Hepatocyte (in vitro differentiated cells): ENCODE results near the gene ERCC6L. TPM values are rescaled to one million over a fixed set of nuclear protein-coding genes. Genes with fewer than 3 reads are reported as not detected.

Experiments used
- DNase-seq: peaks from one replicate; pipeline ENCODE4 v3.0.0-alpha.2; 2016; ENCODE audit warnings: low spot score
- H2AFZ ChIP-seq: fragments of 200-600 bp; sonication (generic); 2 replicates; pipeline ENCODE4 v1.6.0; 2016; ENCODE audit warnings: antibody characterized with exemption, mild to moderate bottlenecking
- H3K27ac ChIP-seq: fragments of 200-600 bp; sonication (generic); 2 replicates; pipeline ENCODE4 v1.5.1; 2016; ENCODE audit warnings: mild to moderate bottlenecking
- H3K27me3 ChIP-seq: fragments of 200-600 bp; sonication (generic); 2 replicates; pipeline ENCODE4 v1.6.1; 2016
- H3K36me3 ChIP-seq: fragments of 200-600 bp; sonication (generic); replicated peaks from 2 replicates; pipeline ENCODE4 v1.5.1; 2016; ENCODE audit warnings: low read depth; ENCODE audit not compliant: insufficient read depth
- H3K4me1 ChIP-seq: fragments of 200-600 bp; sonication (generic); 2 replicates; pipeline ENCODE4 v1.5.1; 2016; ENCODE audit warnings: mild to moderate bottlenecking, moderate library complexity; ENCODE audit not compliant: insufficient read depth
- H3K4me2 ChIP-seq: fragments of 200-600 bp; sonication (generic); 2 replicates; pipeline ENCODE4 v1.6.0; 2016
- H3K4me3 ChIP-seq: fragments of 200-600 bp; sonication (generic); 2 replicates; pipeline ENCODE4 v1.5.1; 2016; ENCODE audit warnings: mild to moderate bottlenecking
- H3K79me2 ChIP-seq: fragments of 200-600 bp; sonication (generic); 2 replicates; pipeline ENCODE4 v1.6.0; 2017; ENCODE audit warnings: mild to moderate bottlenecking
- H3K9me2 ChIP-seq: fragments of 200-600 bp; sonication (generic); replicated peaks from 2 replicates; pipeline ENCODE4 v1.6.0; 2017; ENCODE audit warnings: mild to moderate bottlenecking; ENCODE audit not compliant: insufficient read depth
- H3K9me3 ChIP-seq: fragments of 200-600 bp; sonication (generic); 2 replicates; pipeline ENCODE4 v1.5.1; 2016; ENCODE audit warnings: low read depth, mild to moderate bottlenecking
- H4K20me1 ChIP-seq: fragments of 200-600 bp; sonication (generic); 2 replicates; pipeline ENCODE4 v1.6.0; 2016; ENCODE audit warnings: mild to moderate bottlenecking; ENCODE audit not compliant: insufficient read depth, poor library complexity, severe bottlenecking
- EZH2 ChIP-seq: fragments of 200-600 bp; sonication (generic); IDR thresholded peaks from 2 replicates; pipeline ENCODE4 v1.6.1; 2016; ENCODE audit warnings: antibody characterized with exemption, mild to moderate bottlenecking, borderline replicate concordance
- EZH2phosphoT487 ChIP-seq: fragments of 200-600 bp; sonication (generic); IDR thresholded peaks from one replicate; pipeline ENCODE4 v1.6.1; 2018; ENCODE audit warnings: antibody characterized with exemption, mild to moderate bottlenecking, low read depth, moderate library complexity; ENCODE audit not compliant: unreplicated experiment, severe bottlenecking
- WGBS: methylation state at CpG from one replicate; pipeline ENCODE4 v1.1.6; 2016; ENCODE audit warnings: low lambda C conversion rate; ENCODE audit errors: missing lambda C conversion rate; 5-methylcytosine and 5-hydroxymethylcytosine counted together
- polyA plus RNA-seq: library from polyadenylated mRNA; unstranded; fragments of >200 nt; fragmentation: Nextera tagmentation; extraction: Ambion mirVana; gene quantifications from 2 replicates; pipeline ENCODE4 v1.2.1, GENCODE V29; 2016
- small RNA-seq: library from RNA; depleted of rRNA; stranded (forward); fragments of <200 nt; gene quantifications from one replicate; pipeline ENCODE3, GENCODE V24; 2014
- total RNA-seq: library from RNA; depleted of rRNA; stranded (reverse); fragments of >200 nt; gene quantifications from 2 replicates; pipeline ENCODE4 v1.2.3, GENCODE V29; 2014
- TF ChIP-seq, protein P1 (sequence below): fragments of 200-600 bp; sonication (generic); IDR thresholded peaks from 2 replicates; pipeline ENCODE4 v1.5.1; 2016; ENCODE audit warnings: antibody characterized with exemption, mild to moderate bottlenecking; ENCODE audit not compliant: poor library complexity

ERCC6L gene
- total and polyA plus RNA-seq, 2 experiments from 2014 or later: 0.51 to 1.5 TPM

DNA sequence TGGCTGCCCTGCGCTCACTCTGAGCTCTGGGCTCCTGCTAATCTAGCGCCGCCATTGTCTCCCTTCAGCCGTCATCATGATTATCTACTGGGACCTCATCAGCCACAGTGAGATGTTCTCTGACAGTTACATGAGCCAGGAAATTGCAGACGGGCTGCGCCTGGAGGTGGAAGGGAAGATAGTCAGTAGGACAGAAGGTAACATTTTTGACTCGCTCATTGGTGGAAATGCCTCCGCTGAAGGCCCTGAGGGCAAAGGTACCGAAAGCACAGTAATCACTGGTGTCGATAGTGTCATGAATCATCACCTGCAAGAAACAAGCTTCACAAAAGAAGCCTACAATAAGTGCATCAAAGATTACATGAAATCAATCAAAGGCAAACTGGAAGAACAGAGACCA, 79.1 kb downstream of the ERCC6L start:
- no peak overlapping the region for H3K4me3 ChIP-seq
- no peak for DNase-seq
- no peaks in the 10 kb centered on the region for H3K9me3 ChIP-seq
- no peak overlapping the region for H3K27ac ChIP-seq
- no peaks in the 10 kb centered on the region for H3K27me3 ChIP-seq
- TF ChIP-seq EZH2 (no peak), EZH2phosphoT487 (no peak)
- TF ChIP-seq, protein P1, sequence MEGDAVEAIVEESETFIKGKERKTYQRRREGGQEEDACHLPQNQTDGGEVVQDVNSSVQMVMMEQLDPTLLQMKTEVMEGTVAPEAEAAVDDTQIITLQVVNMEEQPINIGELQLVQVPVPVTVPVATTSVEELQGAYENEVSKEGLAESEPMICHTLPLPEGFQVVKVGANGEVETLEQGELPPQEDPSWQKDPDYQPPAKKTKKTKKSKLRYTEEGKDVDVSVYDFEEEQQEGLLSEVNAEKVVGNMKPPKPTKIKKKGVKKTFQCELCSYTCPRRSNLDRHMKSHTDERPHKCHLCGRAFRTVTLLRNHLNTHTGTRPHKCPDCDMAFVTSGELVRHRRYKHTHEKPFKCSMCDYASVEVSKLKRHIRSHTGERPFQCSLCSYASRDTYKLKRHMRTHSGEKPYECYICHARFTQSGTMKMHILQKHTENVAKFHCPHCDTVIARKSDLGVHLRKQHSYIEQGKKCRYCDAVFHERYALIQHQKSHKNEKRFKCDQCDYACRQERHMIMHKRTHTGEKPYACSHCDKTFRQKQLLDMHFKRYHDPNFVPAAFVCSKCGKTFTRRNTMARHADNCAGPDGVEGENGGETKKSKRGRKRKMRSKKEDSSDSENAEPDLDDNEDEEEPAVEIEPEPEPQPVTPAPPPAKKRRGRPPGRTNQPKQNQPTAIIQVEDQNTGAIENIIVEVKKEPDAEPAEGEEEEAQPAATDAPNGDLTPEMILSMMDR: no peak
- H3K79me2 ChIP-seq: no peaks in the 10 kb centered on the region
- WGBS: 82% methylated on average over 10 of the region's 10 CpGs
- no peaks in the 10 kb centered on the region for H3K36me3 ChIP-seq
- no peak overlapping the region for H3K4me2 ChIP-seq
- H2AFZ ChIP-seq: no peak overlapping the region
- no peaks in the 10 kb centered on the region for H3K9me2 ChIP-seq
- no peaks in the 10 kb centered on the region for H3K4me1 ChIP-seq
- no peaks in the 10 kb centered on the region for H4K20me1 ChIP-seq

DNA sequence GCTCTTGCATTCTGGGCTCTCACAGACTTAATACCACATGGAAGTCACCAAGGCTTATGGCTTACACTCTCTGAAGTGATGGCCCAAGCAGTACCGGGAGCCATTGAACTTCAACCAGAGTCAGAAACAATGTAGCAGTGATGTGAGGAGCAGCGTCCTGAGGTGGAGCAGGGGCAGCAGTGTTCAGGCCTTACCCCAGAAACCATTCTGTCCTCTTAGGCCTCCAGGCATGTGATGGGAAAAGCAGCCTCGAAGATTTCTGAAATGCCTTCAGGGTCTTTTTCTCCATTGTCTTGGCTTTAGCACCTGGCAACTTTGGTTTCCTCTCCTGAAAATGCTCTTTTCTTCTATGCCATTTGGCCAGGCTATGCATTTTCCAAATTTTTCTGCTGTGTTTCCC, 80.1 kb downstream of the ERCC6L start:
- no peaks in the 10 kb centered on the region for H3K4me1 ChIP-seq
- no peaks in the 10 kb centered on the region for H3K36me3 ChIP-seq
- WGBS: 88% methylated on average over 3 of the region's 3 CpGs
- H3K4me3 ChIP-seq: no peak overlapping the region
- no peaks in the 10 kb centered on the region for H3K9me2 ChIP-seq
- H2AFZ ChIP-seq: no peak overlapping the region
- DNase-seq: no peak
- no peaks in the 10 kb centered on the region for H3K27me3 ChIP-seq
- TF ChIP-seq, protein P1: no peak
- TF ChIP-seq EZH2 (no peak), EZH2phosphoT487 (no peak)
- H3K27ac ChIP-seq: no peak overlapping the region
- H3K9me3 ChIP-seq: no peaks in the 10 kb centered on the region
- no peaks in the 10 kb centered on the region for H4K20me1 ChIP-seq
- H3K4me2 ChIP-seq: no peak overlapping the region
- no peaks in the 10 kb centered on the region for H3K79me2 ChIP-seq

Small RNA genes within 50 kb of the gene (small RNA-seq; reads per million reads assigned to genes)
- not detected for gene RF00019

Other genes starting within 250 kb of the ERCC6L start
- 2.0 and 2.5 TPM in 2 replicates for gene RTL5, start 107.1 kb downstream of the ERCC6L start, total RNA-seq
- gene RTL5, start 107.1 kb downstream of the ERCC6L start, polyA plus RNA-seq: 1.5 and 2.6 TPM in 2 replicates
- 11.1 and 16.3 TPM in 2 replicates for gene PIN4, start 57.3 kb downstream of the ERCC6L start, total RNA-seq
- 39.4 and 41.4 TPM in 2 replicates for gene PIN4, start 57.3 kb downstream of the ERCC6L start, polyA plus RNA-seq
- 650 and 763 TPM in 2 replicates for gene RPS4X, start 38.2 kb upstream of the ERCC6L start, total RNA-seq
- gene RPS4X, start 38.2 kb upstream of the ERCC6L start, polyA plus RNA-seq: 180 and 208 TPM in 2 replicates
- 2.9 TPM in 1 of 2 replicates, not detected in the other for gene CITED1, start 66.9 kb upstream of the ERCC6L start, total RNA-seq
- gene CITED1, start 66.9 kb upstream of the ERCC6L start, polyA plus RNA-seq: not detected in 2 replicates